ENCODE data around the gene ST6GALNAC1.
A peak's percentile ranks its signal among the peaks of the same experiment; 100 is the strongest.

- TF ChIP-seq CTCF (conservative IDR thresholded peaks at IDR 0.05; ENCODE audit: low read depth, low read length): peak; percentile 92
- TF ChIP-seq EZH2 (IDR thresholded peaks at IDR 0.05; ENCODE audit: borderline replicate concordance, low read depth, low read length, poor library complexity, severe bottlenecking): no peak
Measured at GRCh38 chr17:76681222-76682137, 37.9 kb upstream of the ST6GALNAC1 start.

All from A673 (cell line).